Esophagus muscularis mucosa (tissue), 4 donors: ENCODE results near the gene SPACA7.

Source experiments
- EP300 ChIP-seq: sonication (generic); formaldehyde crosslinking; IDR thresholded peaks from one replicate; pipeline ENCODE4 v1.6.1; 2017; ENCODE audit warnings: antibody characterized with exemption
- POLR2A ChIP-seq: fragments of 450-650 bp; IDR thresholded peaks from one replicate; pipeline ENCODE4 v1.6.1; 2017; ENCODE audit warnings: antibody characterized with exemption, moderate library complexity, mild to moderate bottlenecking, low read depth
- TF ChIP-seq, protein P1 (sequence below), 3 experiments: fragments of 200-600 bp in 2 of 3; fragments of 450-650 bp in 1 of 3; sonication (generic) in 2 of 3; IDR thresholded peaks; one replicate each; pipeline ENCODE4 v1.5.1; 2017 to 2019; ENCODE audit warnings: antibody characterized with exemption in 3 of 3, mild to moderate bottlenecking in 2 of 3, moderate library complexity in 1 of 3

DNA sequence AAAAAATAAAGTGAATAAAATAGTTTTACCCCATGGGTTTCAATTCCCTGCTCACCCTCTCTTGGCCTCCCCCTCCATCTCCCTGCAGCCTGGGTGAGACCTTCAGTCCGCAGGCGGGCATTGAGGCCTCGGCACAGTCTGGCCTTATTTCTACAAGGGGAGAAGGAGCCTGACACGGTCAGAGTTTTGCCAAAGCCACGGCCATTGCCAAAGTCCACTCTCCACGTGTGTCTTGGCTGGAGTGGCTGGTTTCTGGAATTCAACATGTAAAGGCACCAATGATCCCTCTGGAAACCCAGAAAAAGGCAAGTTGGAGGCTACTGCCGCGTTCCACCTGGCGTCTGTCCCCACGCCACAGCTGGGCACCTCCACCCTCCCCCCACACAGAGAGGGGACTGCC, 43.4 kb upstream of the SPACA7 start:
- TF ChIP-seq EP300 (no peak), POLR2A (no peak)
- TF ChIP-seq, protein P1, sequence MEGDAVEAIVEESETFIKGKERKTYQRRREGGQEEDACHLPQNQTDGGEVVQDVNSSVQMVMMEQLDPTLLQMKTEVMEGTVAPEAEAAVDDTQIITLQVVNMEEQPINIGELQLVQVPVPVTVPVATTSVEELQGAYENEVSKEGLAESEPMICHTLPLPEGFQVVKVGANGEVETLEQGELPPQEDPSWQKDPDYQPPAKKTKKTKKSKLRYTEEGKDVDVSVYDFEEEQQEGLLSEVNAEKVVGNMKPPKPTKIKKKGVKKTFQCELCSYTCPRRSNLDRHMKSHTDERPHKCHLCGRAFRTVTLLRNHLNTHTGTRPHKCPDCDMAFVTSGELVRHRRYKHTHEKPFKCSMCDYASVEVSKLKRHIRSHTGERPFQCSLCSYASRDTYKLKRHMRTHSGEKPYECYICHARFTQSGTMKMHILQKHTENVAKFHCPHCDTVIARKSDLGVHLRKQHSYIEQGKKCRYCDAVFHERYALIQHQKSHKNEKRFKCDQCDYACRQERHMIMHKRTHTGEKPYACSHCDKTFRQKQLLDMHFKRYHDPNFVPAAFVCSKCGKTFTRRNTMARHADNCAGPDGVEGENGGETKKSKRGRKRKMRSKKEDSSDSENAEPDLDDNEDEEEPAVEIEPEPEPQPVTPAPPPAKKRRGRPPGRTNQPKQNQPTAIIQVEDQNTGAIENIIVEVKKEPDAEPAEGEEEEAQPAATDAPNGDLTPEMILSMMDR (IDR thresholded peaks at IDR 0.05): no peak
